Heart right ventricle (tissue), 16 donors: Measurements from ENCODE around the gene MAGEA9B. TPM values are rescaled to one million over a fixed set of nuclear protein-coding genes. Genes with fewer than 3 reads are reported as not detected.
A peak's percentile ranks its signal among the peaks of the same experiment; 100 is the strongest.
"Not testable (repeated sequence)": the region's sequence is repeated elsewhere in the genome, so short reads cannot be mapped to it uniquely, and the experiment has no call there.

Experiments
- ATAC-seq, 8 donors: fragments of 200-7000 bp; cut with Tn5 transposase; one replicate each; pipeline ENCODE4 v1.9.1; 2020; ENCODE audit warnings: mild to moderate bottlenecking in 8 of 8, moderate library complexity in 8 of 8, moderate number of reproducible peaks in 1 of 8
- DNase-seq, 2 donors: peaks; one replicate each; pipeline ENCODE4 v3.0.0-alpha.2; 2020
- H3K27ac ChIP-seq, 10 donors: fragments of 200-600 bp; sonication (generic) in 2 of 10; one replicate each; pipeline versions ENCODE4 v1.5.0 to v1.8.0; 2020 to 2022; ENCODE audit warnings: mild to moderate bottlenecking in 3 of 10
- H3K27me3 ChIP-seq, 7 donors: fragments of 200-600 bp; one replicate each; pipeline ENCODE4 v1.8.0; 2021 to 2022; ENCODE audit warnings: mild to moderate bottlenecking in 2 of 7
- H3K36me3 ChIP-seq, 9 donors: fragments of 200-600 bp; sonication (generic) in 1 of 9; one replicate each; pipeline versions ENCODE4 v1.5.0 to v1.8.0; 2020 to 2022; ENCODE audit warnings: mild to moderate bottlenecking in 2 of 9
- H3K4me1 ChIP-seq, 9 donors: fragments of 200-600 bp; sonication (generic) in 1 of 9; one replicate each; pipeline versions ENCODE4 v1.5.0 to v1.8.0; 2020 to 2022; ENCODE audit warnings: mild to moderate bottlenecking in 4 of 9
- H3K4me3 ChIP-seq, 10 donors: fragments of 200-600 bp; sonication (generic) in 2 of 10; one replicate each; pipeline versions ENCODE4 v1.5.0 to v1.8.0; 2020 to 2022; ENCODE audit warnings: mild to moderate bottlenecking in 7 of 10, moderate library complexity in 2 of 10
- H3K9me3 ChIP-seq, 11 donors: fragments of 200-600 bp in 10 of 11; sonication (generic) in 2 of 11; one replicate each; pipeline versions ENCODE4 v1.5.0 to v1.8.0; 2013 to 2022; ENCODE audit warnings: mild to moderate bottlenecking in 2 of 11, control low read depth in 1 of 11, moderate library complexity in 1 of 11
- WGBS, 2 donors: extraction: QIAGEN DNeasy Blood & Tissue Kit; methylation state at CpG; one replicate each; pipeline ENCODE4 v1.1.7; 2013; ENCODE audit warnings: inconsistent platforms in 1 of 2; 5-methylcytosine and 5-hydroxymethylcytosine counted together
- intact Hi-C, 10 donors: fragments of 100-400 bp; cut with DNase I; formaldehyde crosslinking; loops; one replicate each; pipeline versions ENCODE4 v1.11.1 to v1.14.2; 2022
- polyA plus RNA-seq, 2 donors: library from polyadenylated mRNA; stranded (reverse); fragments of 200-250 nt; gene quantifications; one replicate each; pipeline ENCODE4 v1.2.3, GENCODE V29; 2013
- total RNA-seq, 10 donors: library from RNA; stranded (reverse); fragmentation: NEBNext Ultra II Directional in 3 of 10; extraction: Animal tissue kit (Norgen Biotek cat#: 25700) in 3 of 10; gene quantifications; one replicate each; pipeline versions ENCODE4 v1.2.1 to v1.2.4, GENCODE V29; 2021 to 2023
- TF ChIP-seq, protein P1 (sequence below), 9 donors: fragments of 200-600 bp; sonication (generic) in 2 of 9; IDR thresholded peaks; one replicate each; pipeline versions ENCODE4 v1.5.0 to v1.8.0; 2021 to 2022; ENCODE audit warnings: antibody characterized with exemption in 9 of 9, mild to moderate bottlenecking in 5 of 9, moderate library complexity in 1 of 9
- donor health status: Arrhythmogenic right ventricular cardiomyopathy.
- donor health status: ischemic (EF 13 %, LVEDD 7.1; RV severe dilation, severe dysfunction).
- donor health status: healthy with polysubstance abuse.
- donor health status: DM: no; HTN: yes; CAD: no.
- donor health status: DM: no; HTN: no; CAD: no.
- donor health status: ischemic (EF 25% LVEDD 6.9; RV normal size, moderate dysfunction).
- donor health status: ischemic (EF 25% LVEDD 5.7; RV mildly dilated, moderate dysfunction).
- donor health status: healthy.
- donor health status: DM: yes; HTN: yes; CAD: no.
- donor health status: Ischemic cardiomyopathy.
- donor health status: ischemic (EF 35%, LVEDD 5.7; RV mildly dilated, moderate dysfunction).
- donor health status: nonischemic (EF 11% LVEDD 7.7; RV severe dilation, severe dysfunction).
- donor health status: DM: yes; HTN: yes; CAD: no.
- donor health status: PGD.
- donor health status: ischemic (EF 29% LVEDD 5.4; RV normal size, mild dysfunction).
- donor health status: nonischemic (EF 23%, LVEDD 6.1; RV moderate dilation, normal function).

Gene MAGEA9B
- total and polyA plus RNA-seq, 12 donors: not detected

DNA sequence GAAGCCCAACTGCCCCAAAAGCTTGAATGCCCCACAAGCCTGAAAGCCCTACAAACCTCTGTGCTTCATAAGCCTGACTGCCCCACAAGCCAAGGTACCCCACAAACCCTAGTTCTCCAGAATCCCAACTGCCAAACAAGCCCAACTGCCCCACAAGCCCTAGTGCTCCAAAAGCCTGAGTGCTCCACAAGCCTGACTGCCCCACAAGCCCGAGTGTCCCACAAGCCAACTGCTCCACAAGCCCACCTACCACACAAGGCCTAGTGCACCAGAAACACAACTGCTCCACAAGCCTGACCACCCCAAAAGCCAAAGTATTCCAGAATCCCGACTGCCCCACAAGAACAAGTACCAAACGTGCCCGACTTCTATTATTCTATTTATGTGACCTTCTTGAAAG is 23.9 kb downstream of the MAGEA9B start:
- no peak overlapping the region for H3K4me3 ChIP-seq
- H3K36me3 ChIP-seq: no peaks in the 10 kb centered on the region
- intact Hi-C loops: loop anchor here in 1 of 10 donors (10.0 kb wide), 1 partner anchor 71 kb away; the partner anchor contains the start of gene TMEM185A
- H3K4me1 ChIP-seq: peaks cover 0 to 3% (median 0%) of the 10 kb centered on the region in 9 donors
- ATAC-seq (no peak), DNase-seq (no peak)
- no peaks in the 10 kb centered on the region for H3K27me3 ChIP-seq
- TF ChIP-seq, protein P1, sequence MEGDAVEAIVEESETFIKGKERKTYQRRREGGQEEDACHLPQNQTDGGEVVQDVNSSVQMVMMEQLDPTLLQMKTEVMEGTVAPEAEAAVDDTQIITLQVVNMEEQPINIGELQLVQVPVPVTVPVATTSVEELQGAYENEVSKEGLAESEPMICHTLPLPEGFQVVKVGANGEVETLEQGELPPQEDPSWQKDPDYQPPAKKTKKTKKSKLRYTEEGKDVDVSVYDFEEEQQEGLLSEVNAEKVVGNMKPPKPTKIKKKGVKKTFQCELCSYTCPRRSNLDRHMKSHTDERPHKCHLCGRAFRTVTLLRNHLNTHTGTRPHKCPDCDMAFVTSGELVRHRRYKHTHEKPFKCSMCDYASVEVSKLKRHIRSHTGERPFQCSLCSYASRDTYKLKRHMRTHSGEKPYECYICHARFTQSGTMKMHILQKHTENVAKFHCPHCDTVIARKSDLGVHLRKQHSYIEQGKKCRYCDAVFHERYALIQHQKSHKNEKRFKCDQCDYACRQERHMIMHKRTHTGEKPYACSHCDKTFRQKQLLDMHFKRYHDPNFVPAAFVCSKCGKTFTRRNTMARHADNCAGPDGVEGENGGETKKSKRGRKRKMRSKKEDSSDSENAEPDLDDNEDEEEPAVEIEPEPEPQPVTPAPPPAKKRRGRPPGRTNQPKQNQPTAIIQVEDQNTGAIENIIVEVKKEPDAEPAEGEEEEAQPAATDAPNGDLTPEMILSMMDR (IDR thresholded peaks at IDR 0.05): no peak
- H3K9me3 ChIP-seq: no peaks in the 10 kb centered on the region
- H3K27ac ChIP-seq: no peak overlapping the region
- WGBS, 2 donors: 93% methylated on average over 4 of the region's 4 CpGs; no CpG with 5 or more reads in 1 of the 2 donors

GRCh38 chrX:149555251-149555650 is 32.0 kb downstream of the MAGEA9B start:
- H3K4me1 ChIP-seq, intact Hi-C loops, DNase-seq, H3K27ac ChIP-seq, H3K4me3 ChIP-seq, H3K36me3 ChIP-seq, H3K27me3 ChIP-seq, H3K9me3 ChIP-seq: not testable (repeated sequence)
- peak in 4 of 8 donors; percentile 39 to 51 (median 44) for ATAC-seq
- no CpG with 5 or more reads among the region's 4 CpGs for WGBS, 2 donors

- ATAC-seq, H3K4me3 ChIP-seq, H3K36me3 ChIP-seq, DNase-seq, H3K9me3 ChIP-seq, H3K4me1 ChIP-seq, H3K27ac ChIP-seq, H3K27me3 ChIP-seq, intact Hi-C loops: not testable (repeated sequence)
- 94% methylated on average over 2 of the region's 6 CpGs; no CpG with 5 or more reads in 1 of the 2 donors for WGBS, 2 donors
These were observed 35.4 kb downstream of the MAGEA9B start for GRCh38 chrX:149551939-149552248.

GRCh38 chrX:149551245-149551938 is 35.9 kb downstream of the MAGEA9B start:
- ATAC-seq, H3K27ac ChIP-seq, H3K4me1 ChIP-seq, H3K9me3 ChIP-seq, H3K4me3 ChIP-seq, H3K27me3 ChIP-seq, DNase-seq, H3K36me3 ChIP-seq, intact Hi-C loops: not testable (repeated sequence)
- no CpG with 5 or more reads among the region's 4 CpGs for WGBS, 2 donors

DNA sequence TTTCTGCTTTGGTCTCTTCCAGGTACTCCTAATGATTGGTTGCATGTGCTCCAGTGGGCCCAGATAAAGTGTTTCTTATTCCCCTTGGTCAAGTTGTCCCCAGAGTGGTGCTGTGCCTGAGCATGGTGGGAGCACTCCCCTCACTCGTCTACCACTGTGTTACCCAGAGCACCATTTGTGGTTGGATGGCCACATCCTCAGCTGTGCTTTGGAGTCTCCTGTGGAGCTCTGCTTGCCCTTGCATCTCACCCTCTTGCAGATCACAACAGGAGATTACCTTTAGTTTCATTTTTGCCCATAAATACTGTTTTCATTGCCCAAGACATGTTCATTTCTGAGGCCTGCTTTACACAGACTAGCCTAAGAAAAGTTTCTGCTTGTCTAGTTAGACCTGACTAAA is 36.8 kb downstream of the MAGEA9B start:
- intact Hi-C loops, ATAC-seq: not testable (repeated sequence)
- 100% methylated on average over 1 of the region's 1 CpG; no CpG with 5 or more reads in 1 of the 2 donors for WGBS, 2 donors

DNA sequence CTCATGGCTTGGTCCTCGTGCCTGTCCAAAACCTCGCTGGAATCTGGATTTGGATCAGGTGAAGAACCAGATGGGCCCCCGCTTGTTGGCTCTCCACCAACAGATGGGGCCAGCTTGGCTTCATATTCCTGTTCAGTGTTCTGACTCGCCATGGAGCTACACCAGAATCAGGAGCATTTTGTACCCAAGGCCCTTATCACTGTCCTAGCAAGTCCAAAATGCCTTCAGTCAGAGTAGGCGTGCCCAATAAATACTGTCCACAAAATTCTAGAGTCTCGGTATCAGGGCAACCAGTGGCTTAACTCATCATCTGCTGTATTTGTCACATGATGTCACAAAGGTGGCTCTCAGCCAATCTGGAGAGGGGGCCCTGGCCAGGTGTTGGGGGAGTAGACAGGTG is 37.6 kb downstream of the MAGEA9B start, which contains the start of gene HSFX3:
Gene HSFX3, minus strand, starts transcription at position 224 of the 400 bp plus-strand sequence. Its CDS starts 72 bp downstream, at position 152.
- H3K4me1 ChIP-seq, intact Hi-C loops, H3K4me3 ChIP-seq, H3K27ac ChIP-seq, H3K27me3 ChIP-seq, H3K9me3 ChIP-seq, DNase-seq, H3K36me3 ChIP-seq: not testable (repeated sequence)
- ATAC-seq: peak in 1 of 8 donors; percentile 53
- WGBS, 2 donors: 86 to 100% methylated on average over 1 of the region's 6 CpGs

More for the DNA sequence above, 36.8 kb downstream of the MAGEA9B start:
- DNase-seq, H3K27me3 ChIP-seq, H3K9me3 ChIP-seq, H3K4me1 ChIP-seq, H3K4me3 ChIP-seq, H3K27ac ChIP-seq, H3K36me3 ChIP-seq: not testable (repeated sequence)

- peak overlapping the region in 1 of 10 donors; percentile 10 for H3K27ac ChIP-seq
- DNase-seq, H3K36me3 ChIP-seq, H3K4me3 ChIP-seq, H3K4me1 ChIP-seq, H3K27me3 ChIP-seq, H3K9me3 ChIP-seq, intact Hi-C loops: not testable (repeated sequence)
- 50% methylated on average over 1 of the region's 3 CpGs; no CpG with 5 or more reads in 1 of the 2 donors for WGBS, 2 donors
- peak in 3 of 8 donors; percentile 42 to 52 (median 49) for ATAC-seq
These were observed 39.5 kb downstream of the MAGEA9B start for GRCh38 chrX:149547782-149548181.

GRCh38 chrX:149546962-149547361 is 40.3 kb downstream of the MAGEA9B start:
- H3K27ac ChIP-seq, H3K36me3 ChIP-seq, intact Hi-C loops, ATAC-seq, H3K27me3 ChIP-seq, H3K4me3 ChIP-seq, H3K9me3 ChIP-seq, H3K4me1 ChIP-seq, DNase-seq: not testable (repeated sequence)
- 88 to 96% methylated on average over 1 of the region's 1 CpG for WGBS, 2 donors
